Muscle of arm (tissue), 14 donors: Measurements from ENCODE around the gene EYS. TPM values are rescaled to one million over a fixed set of nuclear protein-coding genes. Genes with fewer than 3 reads are reported as not detected.

ENCODE experiments used
- DNase-seq: peaks from one replicate; pipeline ENCODE4 v3.0.0-alpha.2; 2013
- long read RNA-seq, 11 donors: transcript quantifications; one replicate each; lab custom pipeline, GENCODE V29; 2026
- polyA plus RNA-seq, 12 donors: library from polyadenylated mRNA; unstranded; fragments of 120-200 nt; gene quantifications; one replicate each; pipeline ENCODE4 v1.2.1, GENCODE V29; 2013; ENCODE audit not compliant: insufficient read length in 12 of 12

The EYS gene
- under 1 TPM in 10 of 12 donors, not detected in 2; 0.27 to 0.80 (median 0.46) TPM for polyA plus RNA-seq
- long read RNA-seq, donor 1 = 0 reads
- long read RNA-seq, donor 2 = 0 reads
- long read RNA-seq, donor 3 = 0 reads
- long read RNA-seq, donor 4 = 0 reads
- long read RNA-seq, donor 5 = 0 reads
- long read RNA-seq, donor 6 = 0 reads
- long read RNA-seq, donor 7 = 0 reads
- long read RNA-seq, donor 8 = 0 reads
- long read RNA-seq, donor 9 = 0 reads
- long read RNA-seq, donor 10 = 0 reads
- long read RNA-seq, donor 11 = 0 reads

DNA sequence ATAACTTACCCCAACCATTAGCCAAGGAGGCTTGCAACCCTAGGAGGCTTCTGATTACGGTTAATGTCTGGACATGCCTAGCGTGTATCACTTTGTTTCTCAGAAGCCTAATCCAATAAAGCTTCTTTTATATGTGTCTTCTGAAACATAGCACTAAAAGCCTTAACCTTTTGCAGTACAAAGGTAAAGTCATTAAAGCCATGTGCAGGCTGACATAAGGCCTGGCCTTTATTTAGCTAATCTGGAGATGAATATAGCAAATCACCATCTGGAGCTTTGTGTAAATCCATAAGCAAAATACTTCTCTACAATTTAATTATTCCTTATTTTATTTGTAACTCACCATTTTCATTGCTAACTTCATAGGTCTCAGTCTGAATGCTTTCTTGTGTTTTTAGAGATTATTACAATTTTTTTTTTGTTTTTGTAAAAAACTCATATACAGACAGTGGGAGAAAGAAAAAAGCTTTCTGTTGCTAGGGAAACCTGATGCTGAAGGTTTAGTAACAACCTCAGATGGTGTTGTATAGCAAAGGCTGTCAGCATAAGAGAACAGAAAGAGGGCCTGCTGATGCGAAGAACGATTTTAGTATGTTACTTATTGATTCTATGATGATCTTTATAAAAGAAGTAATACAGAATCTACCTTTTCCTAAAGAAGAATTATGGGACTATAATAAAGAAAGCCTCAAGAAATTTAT lies at the start of gene EYS:
Gene EYS (minus strand): TSS at position 101 of the 701 bp plus-strand sequence. CDS start 211,816 bp downstream, outside the sequence.
- no peak for DNase-seq

DNA sequence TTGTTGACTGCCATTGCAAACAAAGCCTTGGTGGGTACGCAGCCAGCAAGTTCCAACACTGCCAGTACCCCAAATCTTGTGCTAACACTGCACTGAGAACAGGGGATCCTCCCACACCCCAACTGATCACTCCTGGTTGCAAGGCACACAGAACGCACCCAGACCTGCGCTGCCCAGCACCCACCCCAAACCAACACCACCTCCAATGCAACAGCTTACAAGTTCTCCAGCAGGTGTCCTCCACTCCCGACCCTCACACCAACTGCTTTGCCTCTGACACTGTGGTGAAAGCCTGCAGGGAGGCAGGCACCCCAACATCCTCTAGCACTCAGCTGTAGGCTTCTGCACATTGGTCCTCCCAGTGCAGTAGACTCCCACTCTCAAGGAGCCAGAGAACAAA lies 39.3 kb upstream of the EYS start:
- no peak for DNase-seq

DNA sequence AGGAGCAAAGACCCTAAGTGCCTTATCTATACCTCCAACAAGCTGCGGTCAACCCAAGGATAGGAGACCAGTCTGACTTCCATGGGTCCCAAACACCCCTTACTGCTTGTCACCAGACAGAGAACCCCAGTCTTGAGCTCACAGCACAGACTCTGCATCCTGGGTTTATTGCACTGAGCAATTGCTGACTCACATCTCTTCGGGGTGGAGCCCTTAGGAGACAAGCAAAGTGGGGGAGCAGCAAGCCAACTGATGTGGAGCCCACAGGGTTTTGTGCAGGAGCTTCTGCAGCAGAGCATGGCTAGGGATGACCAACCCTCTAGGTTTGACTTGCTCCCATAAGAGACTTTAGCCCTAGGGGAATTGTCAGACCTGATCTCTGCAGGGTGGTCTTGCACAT lies 38.6 kb upstream of the EYS start:
- DNase-seq = no peak

DNA sequence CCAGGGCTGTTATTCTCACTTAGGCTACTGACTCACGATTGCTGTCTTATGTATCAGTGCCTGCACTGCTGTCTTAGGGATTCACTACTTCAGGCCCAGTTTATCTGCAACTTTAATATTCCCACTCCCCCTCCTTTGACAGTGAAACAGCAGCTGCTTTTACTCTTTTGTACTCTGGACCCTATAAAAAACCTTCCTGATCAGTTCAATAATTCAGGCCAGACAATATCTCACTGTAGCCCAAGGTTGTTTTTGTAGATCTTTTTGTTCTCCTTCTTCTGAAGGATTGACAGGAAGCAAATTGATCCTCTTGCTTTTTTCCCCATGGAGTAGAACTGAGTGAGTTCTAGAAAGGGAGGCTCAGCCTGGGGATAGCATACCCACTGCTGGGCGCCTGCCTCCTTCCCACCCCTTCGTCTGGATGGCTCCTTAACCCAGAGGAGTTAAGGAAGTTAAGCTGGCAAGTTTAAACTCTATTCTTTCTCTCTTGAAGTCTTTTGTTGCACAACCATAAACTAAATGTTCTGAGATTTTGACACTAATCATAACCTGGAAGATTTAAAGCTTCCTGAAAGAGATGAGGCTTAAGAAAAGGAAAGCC lies 22.0 kb upstream of the EYS start:
- DNase-seq = no peak

DNA sequence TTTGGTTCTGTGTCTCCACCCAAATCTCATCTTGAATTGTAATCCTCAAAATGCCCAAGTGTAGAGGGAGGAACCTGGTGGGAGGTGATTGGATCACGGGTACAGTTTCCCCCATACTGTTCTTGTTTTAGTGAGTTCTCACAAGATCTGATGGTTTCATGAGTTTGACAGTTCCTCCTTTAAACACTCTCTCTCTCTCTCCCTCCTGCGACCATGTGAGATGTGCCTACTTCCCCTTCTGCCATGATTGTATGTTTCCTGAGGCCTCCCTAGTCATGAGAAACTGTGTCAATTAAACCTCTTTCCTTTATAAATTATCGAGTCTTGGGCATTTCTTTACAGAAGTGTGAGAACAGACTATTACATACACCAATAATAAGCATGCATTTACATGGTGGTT lies 12.1 kb upstream of the EYS start:
- DNase-seq = no peak

DNA sequence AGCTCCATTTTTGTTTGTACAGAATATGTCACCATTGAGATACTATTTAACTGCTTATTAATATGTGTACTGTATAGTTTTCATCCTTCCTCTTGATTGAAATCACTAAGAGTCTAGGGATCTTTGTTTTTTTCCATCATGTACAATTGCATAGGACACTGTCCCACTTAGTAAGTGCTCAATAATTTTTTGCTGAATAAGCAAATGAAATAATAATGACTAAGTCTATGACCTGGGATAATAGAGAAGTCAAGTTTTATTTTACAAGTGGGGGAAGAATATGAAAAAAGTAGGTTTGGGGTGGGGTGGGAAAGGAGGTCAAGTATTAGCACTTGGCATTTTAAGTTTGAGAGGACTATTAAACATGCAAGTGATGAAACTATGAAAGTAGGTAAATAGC lies 4.5 kb upstream of the EYS start:
- no peak for DNase-seq

DNA sequence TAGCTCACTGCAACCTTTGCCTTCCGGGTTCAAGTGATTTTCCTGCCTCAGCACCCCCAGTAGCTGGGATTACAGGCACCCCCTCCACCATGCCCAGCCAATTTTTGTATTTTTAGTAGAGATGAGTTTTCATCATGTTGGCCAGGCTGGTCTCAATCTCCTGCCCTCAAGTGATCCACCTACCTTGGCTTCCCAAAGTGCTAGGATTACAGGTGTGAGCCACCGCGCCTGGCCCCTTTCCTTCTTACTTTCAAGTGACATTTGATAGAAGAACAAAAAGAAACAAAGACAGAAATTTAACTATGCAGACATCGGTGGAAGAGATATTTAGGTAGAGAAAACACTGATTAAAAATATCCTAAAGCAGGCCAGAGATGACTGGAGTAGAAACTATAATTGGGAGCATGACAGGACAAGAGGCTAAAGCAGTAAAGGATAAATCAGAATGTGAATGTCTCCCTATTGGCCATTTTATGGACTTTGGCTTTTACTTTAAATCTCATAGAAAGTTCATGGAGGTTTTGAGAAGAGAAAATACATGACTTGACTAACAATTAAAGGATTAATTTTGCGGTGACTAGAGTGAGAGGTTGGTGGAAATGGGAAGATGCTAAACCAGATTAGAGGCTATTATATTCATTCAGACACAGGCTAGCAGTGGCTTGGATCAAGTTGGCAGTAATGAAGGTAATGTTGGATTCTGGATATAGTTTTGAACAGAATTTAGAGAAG lies 2.2 kb upstream of the EYS start:
- no peak for DNase-seq

DNA sequence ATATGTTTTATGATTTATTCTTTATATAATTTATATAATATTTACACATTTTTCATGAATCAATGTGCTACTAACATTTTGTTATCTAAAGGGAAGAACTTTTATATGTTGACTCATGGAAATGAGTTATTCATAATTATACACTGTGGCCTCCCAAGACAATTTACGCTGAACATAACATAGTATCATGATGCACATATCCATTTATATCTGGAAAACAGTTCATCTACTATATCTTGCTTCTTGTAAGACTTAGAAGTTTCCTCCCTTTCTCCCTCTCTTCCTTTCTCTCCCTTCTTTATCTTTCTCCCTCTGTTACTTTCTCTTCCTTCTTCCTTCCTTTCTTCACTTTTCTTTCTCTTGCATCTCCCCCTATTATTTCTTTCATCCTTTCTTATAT lies 1.1 kb upstream of the EYS start:
- no peak for DNase-seq

DNA sequence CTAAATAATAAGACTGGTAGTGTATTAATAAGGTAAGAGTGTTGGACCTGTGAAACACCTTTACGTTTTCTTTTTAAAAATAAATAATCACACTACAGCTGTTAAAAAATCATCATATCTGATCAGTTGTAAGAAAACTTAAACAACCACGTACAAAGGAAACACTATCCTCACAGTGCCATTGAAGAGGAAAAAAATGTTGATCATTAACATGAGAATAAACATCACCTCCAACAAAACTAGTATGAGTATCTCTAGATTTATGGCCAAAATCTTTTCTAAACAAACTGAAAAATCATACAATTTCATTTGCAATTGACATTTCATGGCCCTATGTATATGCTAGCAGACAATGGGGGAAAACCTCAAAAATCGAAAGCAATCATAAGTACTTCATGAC lies 590 bp downstream of the EYS start:
- no peak for DNase-seq

DNA sequence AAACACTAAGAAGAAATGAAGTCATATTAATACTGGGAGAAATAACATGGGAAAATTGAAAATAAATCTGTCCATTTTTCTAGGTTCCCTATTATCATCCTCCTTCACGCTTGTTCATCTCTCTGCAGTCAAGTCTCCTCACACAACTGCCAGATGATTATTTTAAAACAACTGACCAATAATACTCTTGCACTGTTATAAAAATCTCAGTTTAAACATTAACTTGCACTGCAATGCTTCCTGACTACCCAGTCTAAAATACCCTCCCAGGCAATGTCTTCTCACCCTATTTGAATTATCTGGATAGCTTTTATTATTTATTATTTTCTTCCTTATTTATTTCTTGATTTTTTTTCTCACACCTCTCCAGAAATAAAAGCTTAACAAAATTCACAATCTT lies 5.7 kb downstream of the EYS start:
- DNase-seq = no peak

DNA sequence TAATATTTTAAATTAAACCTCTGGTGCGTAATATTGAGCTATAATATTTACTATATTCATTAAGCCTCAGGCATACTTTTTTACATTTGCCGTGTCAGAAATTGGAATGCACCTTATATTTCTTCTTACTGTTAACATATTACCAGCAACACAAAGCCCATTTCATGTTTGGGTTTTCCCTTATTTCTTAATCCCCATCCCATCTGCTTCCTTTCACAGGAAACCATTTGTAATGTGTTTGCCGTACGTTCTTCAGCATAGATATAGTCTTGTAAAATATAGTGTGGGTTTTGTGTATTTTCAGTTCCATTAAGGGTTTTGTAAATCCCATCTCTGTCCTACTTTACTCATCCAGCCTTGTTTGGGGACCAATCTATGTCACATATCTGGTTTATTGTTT lies 6.5 kb downstream of the EYS start:
- no peak for DNase-seq

DNA sequence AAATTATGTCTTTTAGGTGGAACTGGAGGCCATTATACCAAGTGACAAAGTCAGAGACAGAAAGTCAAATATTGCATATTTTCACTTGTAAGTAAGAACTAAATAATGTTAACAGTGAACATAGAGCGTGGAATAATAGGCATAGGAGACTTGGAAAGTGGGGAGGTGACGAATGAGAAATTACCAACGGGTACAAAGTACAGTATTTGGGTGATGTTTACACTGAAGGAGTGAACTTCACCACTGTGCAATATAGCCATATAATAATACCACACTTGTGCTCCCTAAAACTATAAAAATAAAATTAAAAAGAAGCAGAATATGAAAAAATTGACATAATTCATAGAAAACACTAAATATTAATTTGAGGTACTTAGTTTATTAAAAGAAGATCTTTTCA lies 14.9 kb downstream of the EYS start:
- no peak for DNase-seq

DNA sequence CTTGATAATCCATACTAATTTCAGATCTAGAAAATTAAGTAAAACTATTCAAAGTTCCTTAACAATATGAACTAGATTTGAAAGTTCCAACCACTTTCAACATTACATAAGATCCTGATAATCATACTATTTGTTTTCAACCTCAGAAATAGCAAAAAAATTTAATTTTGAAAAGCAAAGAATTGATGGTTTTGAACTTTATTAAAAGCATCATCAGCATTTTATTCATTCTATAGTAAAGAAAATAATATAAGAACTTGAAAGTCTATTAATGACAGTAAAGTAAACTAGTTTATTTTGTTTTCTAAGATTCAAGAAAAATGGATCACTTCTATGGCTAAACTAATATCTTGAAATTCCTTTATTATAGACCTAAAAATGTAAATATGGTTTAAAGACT lies 26.8 kb downstream of the EYS start:
- DNase-seq = no peak

DNA sequence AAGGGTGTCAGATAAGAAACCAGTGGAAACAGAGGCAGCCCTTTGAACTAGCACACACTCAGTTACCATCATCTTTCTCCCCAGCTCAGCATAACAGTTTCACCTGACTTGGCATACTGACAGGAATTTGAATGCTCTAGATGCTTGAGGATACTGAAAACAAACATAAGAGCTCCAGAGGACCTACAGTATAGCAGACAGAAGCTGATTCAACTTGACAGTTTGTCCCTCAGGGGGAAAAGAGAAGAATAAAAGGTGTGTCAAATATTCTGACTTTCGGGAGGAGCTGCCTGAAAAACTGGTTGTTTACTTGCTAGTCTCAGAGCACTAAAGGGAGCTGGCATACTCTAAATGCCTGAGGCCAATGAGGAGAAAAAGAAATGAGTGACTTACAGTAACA lies 35.1 kb downstream of the EYS start:
- DNase-seq = no peak

DNA sequence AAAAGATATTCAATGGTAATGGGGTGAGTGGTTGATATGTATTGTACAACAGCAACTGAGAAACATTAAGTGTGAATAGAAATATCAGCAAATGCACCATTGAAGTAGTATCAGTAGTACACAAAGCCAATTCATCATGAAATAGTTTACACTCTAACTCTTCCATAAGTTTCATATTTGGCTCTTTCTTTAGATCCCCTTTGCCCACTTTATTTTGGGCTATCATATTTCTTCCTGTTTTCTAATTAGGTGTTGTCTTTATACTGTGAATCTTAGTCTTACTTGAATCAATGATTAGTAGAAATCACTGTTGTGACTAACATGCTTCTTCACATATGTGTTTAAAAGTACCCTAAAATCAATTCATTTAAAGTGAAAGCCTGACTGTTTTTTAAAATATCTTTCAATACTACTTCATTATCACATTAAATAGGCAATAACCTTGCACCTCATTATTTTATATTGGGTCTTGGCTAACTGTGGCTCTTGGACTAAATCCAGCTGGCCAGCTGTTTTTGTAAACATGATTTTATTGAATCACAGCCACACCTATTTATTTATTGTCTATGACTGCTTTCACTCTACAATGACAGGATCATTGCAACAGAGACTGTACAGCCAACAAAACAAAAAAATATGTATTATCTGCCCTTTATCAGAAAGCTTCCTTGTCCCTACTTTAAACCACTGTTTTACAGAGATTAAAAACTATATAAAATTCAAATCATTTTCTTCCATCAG lies 38.9 kb downstream of the EYS start:
- DNase-seq = no peak

DNA sequence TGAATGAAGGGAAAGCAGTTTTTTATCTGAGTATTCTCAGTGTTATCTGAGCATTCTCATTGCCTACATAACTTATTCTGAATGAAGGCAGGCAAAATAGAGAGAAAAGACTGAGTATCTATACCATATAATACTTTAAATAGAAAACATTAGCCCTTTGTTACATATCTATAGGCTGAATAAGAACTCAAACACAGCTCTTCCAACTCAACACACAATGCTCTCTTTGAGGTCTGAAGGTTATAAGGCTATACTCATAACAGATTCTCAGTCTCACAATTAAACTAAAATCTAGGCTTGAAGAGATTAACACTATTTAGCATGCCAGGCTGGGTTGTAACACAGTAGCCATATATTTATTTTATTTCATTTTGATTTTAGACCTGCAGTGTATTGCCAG lies 56.9 kb downstream of the EYS start:
- no peak for DNase-seq

DNA sequence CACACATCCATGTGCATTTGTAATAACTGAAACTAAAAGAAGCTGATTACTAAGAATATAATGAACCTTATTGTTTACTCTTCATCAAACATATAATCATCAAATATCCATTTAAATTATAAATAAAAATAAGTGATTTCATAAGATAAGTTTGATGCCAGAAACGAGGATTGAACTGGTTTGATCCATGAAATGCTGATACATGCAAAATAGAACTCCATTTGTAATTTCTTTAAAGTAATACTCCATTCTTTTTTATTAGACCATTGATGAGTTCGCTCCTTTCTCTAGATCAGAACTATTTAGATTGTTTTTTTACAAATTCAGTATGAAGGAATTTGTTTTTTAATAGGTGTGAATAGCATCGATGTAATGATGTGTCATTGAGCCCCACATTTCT lies 57.6 kb downstream of the EYS start:
- DNase-seq = no peak

DNA sequence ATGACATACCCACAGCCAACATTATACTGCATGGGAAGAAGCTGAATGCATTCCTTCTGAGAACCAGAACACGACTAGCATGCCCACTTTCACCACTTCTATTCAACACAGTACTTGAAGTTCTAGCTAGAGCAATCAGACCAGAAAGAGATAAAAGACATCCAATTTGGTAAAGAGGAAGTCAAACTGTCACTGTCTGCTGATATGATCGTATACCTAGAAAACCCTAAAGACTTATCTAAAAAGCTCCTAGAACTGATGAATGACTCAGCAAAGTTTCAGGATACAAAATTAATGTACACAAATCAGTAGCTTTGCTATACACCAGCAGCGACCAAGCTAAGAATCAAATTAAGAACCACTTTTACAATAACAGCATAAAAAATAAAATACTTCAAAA lies 60.5 kb downstream of the EYS start:
- no peak for DNase-seq

DNA sequence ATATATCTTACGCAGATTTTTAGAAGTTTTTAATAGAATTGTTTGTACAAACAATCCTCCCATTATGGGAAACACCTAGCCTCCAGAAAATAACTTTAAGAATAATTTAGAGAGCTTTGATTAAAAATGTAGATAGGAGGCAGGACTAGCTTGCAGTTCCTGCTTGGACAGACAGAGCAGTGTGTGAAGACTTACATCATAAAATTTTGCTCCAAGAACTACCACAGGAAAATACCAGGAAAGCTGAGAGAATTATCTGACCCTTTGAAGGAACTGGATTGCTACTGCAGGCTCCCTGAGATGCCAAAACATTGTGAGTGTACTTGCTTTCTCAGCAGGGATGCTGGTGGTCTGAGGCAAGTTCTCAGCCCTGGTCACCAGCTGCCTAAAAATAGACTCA lies 64.2 kb downstream of the EYS start:
- no peak for DNase-seq

DNA sequence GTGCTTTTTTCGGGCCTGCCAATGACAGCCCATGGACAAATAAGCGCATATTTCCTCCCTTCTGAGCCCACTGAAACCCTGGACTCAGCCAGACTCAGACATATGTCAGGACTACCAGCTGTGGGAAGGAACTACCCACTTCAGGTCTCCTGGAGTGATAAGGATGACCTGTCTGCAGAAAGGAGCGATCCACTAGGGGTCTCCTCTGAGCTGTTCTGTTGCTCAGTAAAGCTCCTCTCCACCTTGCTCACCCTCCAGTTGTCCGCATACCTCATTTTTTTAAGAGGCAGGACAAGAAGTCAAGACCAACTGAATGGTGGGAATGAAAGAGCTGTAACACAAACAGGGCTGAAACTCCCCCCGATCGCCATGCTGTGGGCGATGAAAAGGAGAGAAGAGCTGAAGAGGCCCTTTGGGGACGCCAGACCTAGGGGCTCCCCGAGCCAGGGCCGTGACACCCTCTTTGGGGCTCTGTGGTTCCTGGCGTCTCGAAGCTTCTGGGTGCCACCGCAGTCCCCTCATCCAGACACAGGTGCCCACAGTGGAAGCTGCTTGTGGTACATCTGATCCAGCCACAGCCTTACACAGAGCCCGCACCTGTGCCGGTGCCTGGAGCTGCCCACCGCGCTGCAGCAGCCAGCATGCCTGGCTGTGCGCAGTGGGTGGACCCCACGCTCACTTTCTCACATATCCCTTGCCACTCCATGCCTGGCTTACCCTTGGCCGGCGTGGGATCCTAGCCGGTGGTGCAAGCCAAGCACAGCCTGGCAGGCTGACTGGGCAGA lies 68.8 kb downstream of the EYS start:
- DNase-seq = no peak
